Stimulated activated CD4-positive, alpha-beta T cell treated with anti-CD3 and anti-CD28 coated beads, TNF-alpha, amount 100 ng/mL, for 4 hours (primary cell): ENCODE results near the gene SCART1.
"Not testable (repeated sequence)": the region's sequence is repeated elsewhere in the genome, so short reads cannot be mapped to it uniquely, and the experiment has no call there.

Source experiments
- DNase-seq, 3 experiments: peaks; one replicate each; pipeline ENCODE4 v3.0.0-alpha.2; 2020; ENCODE audit warnings: low read depth in 3 of 3

The SCART1 gene

DNA sequence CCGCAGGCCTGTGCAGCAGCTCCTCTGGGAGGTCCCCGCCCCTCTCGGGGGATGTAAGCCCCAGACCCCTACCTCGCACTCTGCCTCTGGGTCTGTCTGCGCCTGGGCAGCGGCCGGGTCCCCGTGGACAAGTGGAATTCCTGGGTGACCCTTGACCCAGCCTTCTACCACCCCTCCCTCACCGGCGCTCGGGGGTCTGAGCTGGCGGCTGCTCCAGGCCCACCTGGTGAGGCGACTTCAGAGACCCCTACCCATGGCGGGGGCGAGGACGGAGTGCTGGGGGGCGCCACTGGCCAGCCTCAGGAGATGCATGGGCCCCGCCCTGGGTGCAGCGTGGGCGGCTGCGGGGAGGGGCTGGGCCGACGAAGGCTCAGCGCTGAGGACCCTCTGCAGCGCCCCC is 21.0 kb upstream of the SCART1 start:
- not testable (repeated sequence) for DNase-seq

DNA sequence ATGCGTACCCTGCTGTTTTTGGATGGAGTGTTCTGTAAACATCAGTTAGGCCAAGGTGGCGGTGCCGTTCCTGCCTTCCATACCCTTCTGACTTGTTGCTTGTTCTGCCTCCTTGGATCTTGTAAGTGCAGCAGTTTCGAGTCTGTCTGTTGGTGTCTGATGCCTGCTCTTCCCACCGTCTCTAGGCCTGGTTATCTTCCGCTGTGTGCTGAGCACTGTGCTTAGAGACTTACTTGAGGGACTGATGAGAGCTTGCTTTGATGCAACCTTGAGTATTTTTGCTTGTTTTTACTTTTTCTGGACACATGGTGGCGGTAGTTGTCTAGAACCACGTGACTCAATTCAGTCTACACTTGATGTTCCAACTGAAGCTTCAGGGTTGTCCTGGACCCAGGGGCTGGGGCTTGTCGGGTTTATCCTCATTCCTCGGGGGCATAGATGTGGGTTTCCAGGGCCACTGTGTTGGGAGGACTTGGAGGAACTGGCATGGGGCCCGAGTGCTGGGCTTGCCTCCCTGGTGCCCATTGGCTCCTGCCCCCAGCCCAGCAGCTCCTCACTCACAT is 15.0 kb upstream of the SCART1 start:
- no peak for DNase-seq

DNA sequence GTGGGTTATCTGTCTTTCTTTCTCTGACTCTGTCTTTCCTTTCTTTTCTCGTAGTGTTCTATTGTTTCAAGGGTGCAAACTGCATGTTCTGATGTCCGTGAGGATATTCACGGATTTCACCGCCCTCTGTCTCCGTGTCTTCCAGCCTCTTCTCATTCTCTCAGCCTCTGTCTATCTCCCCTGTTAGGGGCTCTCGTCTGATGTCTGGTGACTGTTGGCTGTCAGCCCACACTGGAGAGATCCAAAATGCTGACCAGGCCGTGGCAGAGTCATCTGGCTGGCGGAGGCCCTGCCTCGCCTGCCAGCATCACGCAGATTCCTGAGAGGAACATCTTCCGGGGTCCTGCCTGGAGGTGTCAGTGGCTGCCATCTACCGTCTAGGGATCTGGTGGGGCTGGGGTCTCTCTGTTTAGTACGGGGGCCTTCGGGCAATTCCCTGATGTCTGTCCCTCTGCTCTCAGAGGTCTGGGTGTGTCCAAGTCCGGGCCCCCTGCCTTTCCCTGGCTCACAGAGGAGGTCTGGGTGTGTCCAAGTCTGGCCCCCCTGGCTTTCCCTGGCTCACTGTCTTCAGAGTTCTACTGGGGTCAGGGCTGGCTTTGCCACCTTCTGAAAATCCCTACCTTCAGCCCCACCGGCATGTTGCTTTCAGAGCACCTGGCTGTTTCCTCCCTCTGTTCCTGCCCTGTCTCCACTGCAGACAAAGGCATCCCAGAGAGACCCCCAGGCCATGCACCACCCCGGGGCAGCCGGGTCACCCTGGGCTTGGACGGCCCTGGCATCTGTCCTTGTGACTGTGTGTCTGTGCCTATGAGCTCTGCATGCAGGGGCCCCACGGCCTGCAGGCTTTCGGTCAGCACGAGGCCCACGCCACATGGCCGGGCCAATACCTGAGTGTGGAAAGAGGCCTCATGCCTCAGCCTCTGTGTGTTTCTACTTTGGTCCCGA is 14.0 kb upstream of the SCART1 start:
- DNase-seq = no peak

DNA sequence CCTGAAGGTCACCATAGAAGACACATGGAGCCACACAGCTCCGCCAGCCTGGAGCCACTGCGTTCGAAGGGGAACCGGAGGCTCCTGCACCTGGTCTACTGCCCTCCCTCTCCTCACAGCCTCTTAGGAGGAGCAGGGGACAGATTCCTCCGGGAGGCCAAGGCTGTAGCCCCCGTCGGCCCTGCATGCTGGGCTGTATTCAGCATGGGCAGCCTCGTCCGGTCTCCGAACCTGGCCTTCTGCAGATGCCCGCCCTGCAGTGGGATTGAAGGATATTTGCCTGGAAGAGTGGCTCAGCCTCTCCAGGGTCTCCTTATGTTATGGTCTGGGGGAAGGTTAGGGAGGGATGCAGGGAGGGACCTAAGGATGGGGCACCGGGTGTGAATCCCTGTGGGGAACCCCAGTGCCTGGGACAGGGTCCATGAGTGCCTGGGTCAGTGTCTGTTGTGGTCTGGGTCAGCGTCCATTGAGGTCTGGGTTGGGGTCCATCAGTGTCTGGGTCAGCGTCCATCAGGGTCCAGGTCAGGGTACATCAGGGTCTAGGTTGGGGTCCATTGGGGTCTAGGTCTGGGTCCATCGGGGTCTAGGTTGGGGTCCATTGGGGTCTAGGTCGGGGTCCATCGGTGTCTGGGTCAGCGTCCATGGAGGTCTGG is 13.0 kb upstream of the SCART1 start:
- DNase-seq = no peak

DNA sequence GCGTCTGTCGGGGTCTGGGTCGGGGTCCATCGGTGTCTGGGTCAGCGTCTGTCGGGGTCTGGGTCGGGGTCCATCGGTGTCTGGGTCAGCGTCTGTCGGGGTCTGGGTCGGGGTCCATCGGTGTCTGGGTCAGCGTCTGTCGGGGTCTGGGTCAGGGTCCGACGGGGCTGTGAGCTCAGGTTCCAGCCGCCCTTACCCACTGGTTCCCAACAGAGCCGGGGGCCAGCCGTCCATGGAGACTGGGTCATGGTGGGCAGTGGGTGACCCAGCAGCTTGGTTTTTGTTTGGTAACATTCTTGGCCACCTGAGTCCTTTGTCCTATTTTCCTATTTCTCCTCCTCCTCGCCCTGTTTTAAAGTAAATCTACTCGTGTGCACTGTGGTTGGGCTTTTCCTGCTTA is 12.4 kb upstream of the SCART1 start:
- not testable (repeated sequence) for DNase-seq

DNA sequence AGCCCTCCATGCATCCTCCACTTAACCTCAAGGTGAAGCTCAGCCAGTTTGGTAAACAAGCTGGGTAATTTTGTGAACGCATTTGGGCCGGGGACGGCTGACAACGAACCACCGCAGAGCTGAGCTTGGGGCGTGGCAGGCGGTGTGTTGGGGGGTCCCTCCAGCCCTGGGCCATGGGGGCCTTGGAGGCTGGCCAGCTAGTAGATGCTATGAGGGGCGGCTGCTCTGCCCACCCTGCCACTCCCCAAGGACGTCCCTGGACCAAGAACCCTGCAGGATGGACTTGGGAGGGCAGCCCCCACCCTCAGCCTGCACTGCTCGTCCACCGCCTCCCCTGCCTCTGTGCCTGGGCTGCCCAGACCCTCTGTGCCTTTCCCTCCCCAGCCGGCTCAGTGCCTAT is 12.0 kb upstream of the SCART1 start:
- DNase-seq = no peak

DNA sequence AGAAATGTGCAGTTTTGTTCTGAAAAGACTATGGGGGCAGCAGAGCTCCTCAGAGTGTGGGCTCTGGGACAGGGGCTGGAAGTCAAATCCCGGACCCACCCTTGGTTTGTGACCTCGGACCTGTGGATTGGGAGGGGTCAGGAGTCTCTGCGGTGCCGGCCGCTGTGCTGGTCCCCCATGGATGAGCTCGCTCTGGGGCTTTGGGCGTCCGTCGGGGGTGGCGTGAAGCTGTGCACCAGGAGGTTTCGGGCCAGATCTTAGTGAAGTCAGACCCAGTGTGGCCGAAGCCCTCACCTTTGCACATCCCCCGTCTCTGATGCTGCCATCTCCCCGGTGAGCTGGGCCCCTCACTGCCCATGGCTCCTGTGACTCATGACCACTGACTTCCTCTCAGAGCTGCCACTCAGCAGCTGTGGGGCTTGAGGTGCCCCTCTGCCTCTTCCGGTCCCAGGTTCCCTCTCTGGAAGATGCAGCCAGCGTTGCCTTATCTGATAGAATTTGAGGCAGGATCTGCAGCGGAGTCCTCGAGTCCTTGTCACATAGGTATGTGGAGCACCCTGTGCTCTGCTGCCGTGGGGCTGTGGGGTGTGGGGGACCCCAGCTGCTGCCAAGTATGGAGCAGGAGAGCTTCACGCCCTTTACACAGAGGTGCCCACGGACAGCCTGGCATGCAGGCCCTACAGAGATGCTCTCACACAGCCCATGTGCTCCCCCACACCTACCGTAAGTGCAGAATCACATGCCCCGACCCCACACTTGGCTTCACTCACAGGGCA is 11.4 kb upstream of the SCART1 start:
- no peak for DNase-seq

DNA sequence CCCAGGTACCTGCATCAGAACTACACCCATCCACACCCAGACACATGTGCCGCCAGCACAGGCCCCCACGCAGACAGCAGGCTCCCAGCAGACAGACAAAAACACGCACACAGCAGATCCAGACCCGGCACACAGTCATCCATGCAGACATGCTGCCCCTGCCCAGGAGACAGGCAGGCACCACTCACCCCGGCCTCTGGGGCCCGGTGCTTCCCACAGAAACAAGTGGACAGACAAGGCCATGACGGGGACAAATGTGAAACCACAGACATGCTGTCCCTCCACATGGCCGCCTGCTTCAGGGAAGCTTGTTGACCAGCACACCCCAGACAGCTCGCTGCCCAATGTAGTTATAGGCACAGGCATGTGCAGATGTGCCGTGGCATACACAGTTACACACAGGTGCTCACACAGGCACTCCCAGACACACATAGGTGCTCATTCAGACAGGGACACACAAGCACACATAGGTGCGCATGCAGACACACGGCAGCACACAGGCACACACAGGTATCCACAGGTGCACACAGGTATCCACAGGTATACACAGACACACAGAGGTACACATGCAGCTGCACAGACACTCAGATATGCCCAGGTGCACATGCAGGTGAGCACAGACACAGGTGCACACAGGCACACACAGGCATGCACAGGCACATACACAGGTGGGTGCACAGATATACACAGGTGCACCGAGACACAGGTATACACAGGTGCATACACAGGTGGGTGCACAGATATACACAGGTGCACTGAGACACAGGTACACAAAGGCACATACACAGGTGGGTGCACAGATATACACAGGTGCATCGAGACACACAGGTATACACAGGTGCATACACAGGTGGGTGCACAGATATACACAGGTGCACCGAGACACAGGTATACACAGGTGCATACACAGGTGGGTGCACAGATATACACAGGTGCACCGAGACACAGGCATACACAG is 10.5 kb upstream of the SCART1 start:
- DNase-seq = no peak

DNA sequence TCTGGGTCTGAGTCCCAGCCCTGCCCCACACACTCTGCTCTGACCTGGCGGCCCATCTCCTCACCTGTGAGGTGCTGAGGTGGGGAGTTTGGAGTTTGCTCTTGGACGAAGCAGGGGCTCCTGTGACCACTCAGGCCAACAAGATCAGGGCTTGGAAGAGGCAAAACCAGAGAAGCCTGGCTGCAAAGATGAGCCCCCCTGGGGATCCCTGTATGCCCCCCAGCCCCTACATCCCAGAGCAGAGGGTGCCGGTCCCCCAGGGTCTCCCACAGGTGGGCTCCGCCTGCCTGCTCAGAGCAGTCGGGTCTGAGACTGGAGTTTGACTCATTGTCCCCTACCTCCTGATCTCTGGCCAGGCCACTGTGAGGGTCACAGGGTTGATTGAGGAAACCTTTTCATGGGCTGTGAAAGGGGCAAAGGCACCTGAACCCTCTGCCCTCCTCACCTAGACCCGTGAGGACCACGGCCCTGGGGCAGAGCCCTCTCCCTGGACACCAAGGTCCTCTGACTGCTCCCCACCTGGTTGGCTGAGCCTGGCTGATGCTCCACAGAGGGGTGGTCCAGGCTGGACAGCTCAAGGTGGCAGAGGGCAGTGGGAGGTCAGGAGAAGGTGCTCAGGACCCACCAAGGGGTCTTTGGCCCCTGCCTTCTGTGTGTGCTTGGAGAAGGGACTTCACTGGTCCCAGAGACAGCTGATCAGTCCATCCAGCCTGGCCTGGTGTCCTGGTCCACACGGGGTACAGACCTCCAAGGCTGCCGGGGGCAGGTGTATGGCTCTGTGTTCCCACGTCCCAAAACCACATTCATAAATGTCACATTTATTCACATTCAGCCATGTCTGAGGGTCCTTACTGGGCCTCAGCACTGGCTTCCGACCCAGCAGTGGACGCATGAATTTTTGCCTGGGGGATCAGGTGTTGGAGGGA is 9.1 kb upstream of the SCART1 start:
- DNase-seq = no peak

DNA sequence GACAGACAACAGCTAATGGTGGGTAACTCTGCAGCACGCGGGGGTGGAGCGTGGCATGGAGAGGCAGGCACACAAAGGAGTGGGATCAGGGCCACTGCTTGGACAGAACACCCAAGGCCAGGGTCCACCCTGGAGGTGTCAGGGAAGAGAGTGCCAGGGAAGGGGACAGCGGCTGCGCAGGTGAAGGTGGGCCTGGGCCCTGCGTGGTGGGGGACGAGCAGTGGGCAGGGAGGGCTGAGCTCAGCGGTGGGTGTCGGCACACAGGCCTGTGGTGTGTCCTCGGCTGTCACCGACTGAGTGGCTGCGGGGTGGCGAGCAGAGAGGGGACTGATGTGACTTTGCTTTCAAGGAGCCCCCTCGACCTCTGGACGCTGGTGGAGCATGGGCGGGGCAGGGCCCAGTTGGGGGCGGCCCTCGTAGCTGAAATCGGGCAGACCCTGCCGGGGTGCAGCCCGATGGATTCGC is 8.4 kb upstream of the SCART1 start:
- no peak for DNase-seq

DNA sequence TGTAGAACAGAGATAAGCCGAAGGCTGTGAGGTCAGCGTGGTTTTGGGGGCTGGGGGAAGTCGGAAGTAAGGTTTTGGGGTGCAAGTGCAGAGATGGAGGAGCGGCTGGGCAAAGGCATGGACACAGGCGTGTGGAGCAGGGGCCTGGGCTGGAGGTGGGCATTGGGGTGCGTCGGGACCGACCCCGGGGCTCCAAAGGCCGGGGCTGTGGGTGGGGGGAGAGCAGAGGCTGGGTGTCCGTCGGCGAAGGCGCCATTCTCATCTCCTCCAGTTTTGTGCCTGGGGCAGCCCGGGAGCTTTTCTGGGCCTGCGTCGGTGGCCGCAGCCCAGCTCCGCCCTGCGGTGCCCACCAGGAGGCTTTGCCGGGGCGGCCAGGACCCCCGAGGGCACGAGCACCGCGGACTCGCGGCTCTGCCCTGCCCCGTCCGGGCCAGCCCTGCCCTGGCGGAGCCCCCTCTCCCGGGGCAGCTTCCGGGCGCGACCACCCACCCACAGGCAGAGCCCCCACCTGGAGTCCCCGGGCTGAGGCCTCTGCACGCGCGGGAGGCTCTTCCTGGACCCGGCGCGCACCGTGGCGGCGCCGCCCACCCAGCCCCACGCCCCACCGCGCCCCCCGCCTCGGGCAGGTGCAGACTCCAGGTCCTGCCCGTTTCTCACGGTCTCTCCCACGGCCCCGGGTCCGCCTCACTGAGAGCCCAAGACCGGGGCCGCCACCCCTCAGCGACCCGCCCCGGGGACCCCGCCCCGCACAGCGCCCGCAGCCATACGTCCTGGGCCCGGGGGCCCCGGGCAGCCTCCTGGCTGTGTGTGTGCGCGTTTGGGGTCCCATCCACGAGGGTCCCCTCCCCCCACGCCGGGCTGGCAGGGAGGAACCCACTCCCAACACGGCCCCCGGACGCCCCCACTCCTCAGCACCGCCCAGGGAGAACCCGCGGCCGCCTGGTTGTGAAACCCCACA is 7.7 kb upstream of the SCART1 start:
- no peak for DNase-seq

DNA sequence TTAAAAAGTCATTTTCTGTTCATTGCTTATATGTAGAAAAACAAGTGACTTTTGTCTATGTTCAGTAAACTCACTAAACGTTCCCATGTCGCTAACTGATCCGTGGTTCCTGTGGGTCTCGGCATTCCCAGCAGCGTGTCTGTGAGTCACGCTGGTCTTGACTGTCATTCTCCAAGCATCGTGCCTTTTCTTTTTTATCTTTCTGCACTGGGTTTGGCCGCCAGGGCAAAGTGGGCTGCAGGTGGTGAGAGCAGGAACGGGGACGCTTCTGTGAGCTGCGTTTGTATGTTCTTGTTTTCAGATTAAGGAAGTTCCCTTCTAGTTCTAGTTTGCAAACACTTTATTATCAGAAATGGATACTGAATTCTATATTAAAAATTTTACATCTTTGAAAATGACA is 6.8 kb upstream of the SCART1 start:
- no peak for DNase-seq

DNA sequence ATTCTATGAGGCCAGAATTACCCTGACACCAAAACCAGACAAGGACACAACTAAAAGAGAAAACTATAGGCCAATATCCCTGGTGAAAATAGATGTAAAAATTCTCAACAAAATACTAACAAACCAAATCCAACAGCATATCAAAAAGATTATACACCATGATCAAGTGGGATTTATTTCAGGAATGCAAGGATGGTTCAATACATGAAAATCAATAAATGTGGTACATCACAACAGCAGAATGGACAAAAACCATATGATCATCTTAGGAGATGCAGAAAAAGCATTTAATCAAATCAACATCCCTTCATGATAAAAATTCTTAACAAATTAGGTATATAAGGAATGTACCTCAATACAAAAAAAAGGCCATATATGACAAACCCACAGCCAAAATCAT is 5.6 kb upstream of the SCART1 start:
- DNase-seq = no peak

DNA sequence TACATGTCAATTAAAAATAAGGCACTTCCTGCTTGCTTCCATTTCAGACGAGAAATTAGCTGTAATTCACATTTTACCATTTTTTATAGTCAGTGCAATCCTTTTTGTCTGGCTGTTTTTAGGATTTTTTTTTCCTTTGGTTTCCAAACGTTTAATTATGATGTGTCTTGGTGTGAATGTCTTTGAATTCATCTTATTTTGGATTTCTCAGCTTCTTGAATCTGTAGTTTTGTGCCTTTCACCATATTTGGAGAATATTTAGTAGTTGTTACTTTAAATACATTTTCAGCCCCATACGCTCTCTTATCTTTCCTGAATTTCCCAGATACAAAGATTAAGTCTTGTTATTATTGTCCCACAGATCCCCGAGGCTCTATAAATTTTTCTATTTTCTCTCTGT is 2.4 kb upstream of the SCART1 start:
- DNase-seq = no peak

DNA sequence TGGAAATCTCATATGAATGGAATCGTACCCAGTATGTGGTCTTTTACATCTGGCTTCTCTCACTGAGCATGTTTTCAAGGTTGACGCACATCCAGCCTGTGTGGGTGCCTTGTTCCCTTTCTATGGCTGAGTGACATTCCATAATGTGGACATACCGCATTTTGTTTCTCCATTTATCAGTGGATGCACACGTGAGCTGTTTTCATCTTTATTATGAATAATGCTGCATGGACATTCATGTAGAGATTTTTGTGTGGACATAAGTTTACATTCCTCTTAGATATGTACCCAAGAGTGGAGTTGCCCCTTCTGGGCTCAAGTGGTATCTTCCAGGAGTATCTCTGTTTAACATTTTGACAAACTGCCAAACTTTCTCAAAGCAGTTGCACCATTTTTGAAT is 1.3 kb upstream of the SCART1 start:
- DNase-seq = no peak

DNA sequence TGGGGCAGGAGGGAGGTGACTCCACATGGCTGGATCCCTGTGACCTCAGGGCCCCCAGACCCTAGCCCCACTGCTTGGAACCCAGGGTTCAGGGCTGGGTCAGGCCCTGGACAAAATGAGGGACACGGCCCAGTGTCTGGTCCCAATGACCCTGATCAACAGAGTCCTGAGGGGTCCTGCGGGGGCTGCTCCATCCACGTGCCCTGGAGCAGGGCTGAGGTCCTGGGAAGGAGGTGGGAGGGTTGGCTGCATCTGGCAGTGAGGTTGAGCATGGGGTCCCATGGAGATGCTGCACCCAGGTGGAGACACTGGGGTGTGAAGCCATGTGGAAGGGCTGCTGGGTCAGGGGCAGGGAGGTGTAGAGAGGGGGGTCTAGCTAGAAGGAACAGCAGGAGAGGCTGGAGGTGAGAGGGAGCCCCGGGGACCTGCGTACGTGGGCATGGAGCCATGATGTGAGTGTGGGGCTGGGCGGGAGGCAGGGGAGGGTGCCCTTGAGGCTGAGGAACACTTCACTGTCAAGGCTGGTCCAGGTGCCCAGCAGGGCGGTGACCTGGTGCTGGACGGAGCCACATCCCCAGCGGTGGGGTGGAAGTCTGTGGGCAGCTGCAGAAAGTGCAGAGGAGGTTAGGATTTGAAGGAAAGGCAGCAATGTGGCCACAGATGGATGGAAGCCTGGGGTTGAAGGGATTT is 604 bp downstream of the SCART1 start:
- DNase-seq = no peak

DNA sequence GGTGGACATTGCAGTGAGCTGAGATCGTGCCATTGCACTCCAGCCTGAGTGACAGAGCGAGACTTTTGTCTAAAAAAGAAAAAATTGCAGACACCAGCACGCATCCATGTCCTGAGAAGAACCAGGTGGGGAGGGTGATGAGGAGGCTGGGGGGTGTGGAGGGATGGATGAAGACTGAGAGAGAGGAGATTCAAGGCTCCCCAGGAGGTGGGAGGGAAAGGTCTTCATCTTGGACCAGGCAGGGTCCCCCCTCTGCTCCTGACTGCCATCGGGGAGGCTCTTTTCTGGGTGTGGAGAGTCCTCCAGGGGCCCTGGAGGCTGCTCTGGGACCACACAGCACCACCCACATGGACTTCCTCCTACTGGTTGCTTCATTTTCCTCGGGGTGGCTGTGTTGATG is 1.5 kb downstream of the SCART1 start:
- DNase-seq = no peak

DNA sequence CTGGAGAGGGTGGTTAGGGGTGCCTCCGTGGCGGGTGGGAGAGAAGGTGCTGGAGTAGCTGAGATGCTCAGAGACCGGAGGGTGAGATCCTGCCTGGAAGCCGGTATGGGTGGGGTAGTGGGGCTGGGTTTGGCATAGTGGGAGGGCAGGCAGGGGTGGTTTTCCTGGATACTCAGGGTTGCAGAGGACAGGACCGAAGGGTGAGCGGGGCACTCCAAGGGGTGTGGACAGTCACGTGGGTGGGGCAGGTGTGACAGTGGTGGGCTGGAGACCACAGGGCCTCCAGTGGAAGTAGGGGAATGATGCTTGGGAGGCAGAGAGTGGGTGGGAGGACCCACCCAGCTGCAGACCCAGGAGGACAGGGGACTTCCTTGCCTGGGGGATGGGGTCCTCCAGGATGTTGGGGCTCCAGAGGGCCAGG is 1.9 kb downstream of the SCART1 start:
- no peak for DNase-seq
